HFF-Myc (cell line): ENCODE results near the gene NAV2.

Experiments used
- DNase-seq: peaks from one replicate; pipeline ENCODE4 v3.0.0-alpha.2; 2011; ENCODE audit warnings: low read depth; ENCODE audit errors: extremely low read depth
- H3K4me3 ChIP-seq: replicated peaks from 2 replicates; pipeline ENCODE4 v1.5.1; 2011; ENCODE audit warnings: low read depth, mild to moderate bottlenecking, control low read depth, low read length
- CTCF ChIP-seq: IDR thresholded peaks from 2 replicates; pipeline ENCODE4 v1.5.1; 2012; ENCODE audit warnings: mild to moderate bottlenecking, low read depth, low read length, control low read depth; ENCODE audit errors: missing control alignments

NAV2 gene

GRCh38 chr11:19867064-19867463 is 154.4 kb downstream of the NAV2 start:
- H3K4me3 ChIP-seq = no peak overlapping the region
- no peak for DNase-seq
- TF ChIP-seq CTCF = no peak

- TF ChIP-seq CTCF = no peak
- H3K4me3 ChIP-seq = no peak overlapping the region
- no peak for DNase-seq
Measured at GRCh38 chr11:19868281-19868821, 155.7 kb downstream of the NAV2 start.

DNA sequence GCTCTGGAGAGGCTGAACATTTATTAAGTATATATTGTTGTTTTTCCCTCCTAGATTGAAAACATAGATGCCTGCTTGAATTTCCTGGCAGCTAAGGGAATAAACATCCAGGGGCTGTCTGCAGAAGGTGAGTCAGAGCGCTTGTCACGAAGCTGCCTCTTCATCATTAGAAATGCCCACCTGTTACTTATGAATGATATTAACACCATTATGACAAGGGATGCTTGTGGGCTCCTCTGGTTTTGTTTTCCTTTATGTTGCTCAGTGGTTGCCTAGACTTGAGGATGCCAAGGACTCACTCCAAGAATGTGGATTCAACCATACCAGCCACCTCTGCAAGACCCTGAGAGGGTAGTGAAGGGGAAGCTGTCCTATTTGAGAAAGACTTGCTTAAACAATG is 156.2 kb downstream of the NAV2 start:
- H3K4me3 ChIP-seq = no peak overlapping the region
- DNase-seq = no peak
- TF ChIP-seq CTCF = no peak

DNA sequence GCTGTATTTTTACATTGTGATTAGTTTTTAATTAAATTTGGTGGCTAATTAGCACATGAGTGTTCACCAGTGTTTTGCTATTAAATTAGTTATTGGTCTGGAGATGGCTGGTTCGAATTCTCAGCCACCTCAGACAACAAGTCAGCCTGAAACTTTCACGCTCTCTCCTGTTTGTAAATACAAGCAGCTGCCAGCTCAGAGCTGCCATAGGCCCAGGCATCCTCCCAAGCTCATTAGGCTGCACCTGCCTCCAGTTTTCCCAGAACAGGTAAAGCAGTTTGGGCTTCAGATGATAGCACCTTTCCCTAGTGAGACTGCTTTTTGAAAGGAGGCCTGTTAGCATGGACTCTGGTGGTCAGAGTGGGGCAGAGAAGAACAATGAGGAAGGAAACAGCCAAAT is 156.8 kb downstream of the NAV2 start:
- no peak for TF ChIP-seq CTCF
- DNase-seq = no peak
- H3K4me3 ChIP-seq = no peak overlapping the region

DNA sequence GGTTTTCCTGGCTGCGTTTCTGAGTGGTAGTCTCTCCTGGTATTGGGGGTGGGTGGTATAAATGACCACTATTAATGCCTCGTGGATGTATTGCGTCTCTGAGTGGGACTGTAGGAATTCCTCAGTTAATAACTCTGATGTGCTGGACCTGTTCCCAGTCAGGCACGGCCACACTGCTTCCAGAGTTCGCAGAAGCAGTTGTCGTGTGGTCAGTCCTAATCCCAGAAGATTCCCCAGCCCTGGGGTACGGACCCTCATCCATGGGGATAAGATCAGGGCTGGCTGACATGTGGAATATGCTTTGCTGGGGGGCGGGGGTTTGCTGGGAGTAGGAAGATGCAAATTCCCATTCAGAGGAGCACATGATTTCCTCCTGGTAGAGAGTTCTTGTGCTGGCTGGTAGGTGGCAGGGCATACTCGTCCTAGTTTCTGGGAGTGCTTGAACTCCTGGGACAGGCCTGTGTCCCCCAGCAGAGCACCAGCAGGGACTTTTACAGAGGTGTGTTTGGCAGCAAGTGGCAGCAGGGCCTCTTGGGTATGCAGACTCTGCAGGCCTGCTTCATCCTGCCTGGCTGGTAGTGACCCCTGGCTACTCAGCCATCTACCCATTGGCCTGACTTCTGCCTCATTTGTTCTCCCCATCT is 157.4 kb downstream of the NAV2 start:
- no peak for TF ChIP-seq CTCF
- no peak overlapping the region for H3K4me3 ChIP-seq
- no peak for DNase-seq

GRCh38 chr11:19871531-19871930 is 158.9 kb downstream of the NAV2 start:
- H3K4me3 ChIP-seq = no peak overlapping the region
- TF ChIP-seq CTCF = no peak
- no peak for DNase-seq
